ENCODE data around the gene GCGR.
"Not testable (repeated sequence)": the region's sequence is repeated elsewhere in the genome, so short reads cannot be mapped to it uniquely, and the experiment has no call there.

GCGR gene

DNA sequence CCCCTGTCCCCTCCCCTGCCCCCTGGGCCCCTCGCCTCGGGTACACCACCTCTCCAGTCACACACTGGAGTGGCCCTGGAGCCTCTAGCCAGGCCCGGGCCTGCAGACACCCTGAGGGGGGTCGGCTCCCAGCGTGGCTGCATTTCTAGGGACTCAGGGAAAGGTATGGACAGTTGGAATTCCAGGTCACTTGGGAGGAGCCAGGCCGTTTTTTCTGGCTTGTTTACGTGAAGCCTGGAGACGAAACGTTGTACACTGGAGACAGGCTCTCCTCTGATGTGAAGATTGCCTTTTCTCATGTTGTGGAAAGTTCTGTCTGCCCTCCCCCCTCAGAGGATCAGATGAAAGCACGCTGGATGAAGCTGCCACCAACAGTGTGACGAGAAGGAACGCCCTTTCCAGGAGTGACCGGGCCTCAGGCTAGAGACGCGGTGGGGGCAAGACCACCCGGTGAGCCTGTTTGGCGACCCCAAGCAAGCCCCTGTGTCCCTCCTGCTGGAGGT, 34.9 kb downstream of the GCGR start:
- DNase-seq, result no peak
- peak overlapping the region; percentile 41 for H3K27ac ChIP-seq

DNA sequence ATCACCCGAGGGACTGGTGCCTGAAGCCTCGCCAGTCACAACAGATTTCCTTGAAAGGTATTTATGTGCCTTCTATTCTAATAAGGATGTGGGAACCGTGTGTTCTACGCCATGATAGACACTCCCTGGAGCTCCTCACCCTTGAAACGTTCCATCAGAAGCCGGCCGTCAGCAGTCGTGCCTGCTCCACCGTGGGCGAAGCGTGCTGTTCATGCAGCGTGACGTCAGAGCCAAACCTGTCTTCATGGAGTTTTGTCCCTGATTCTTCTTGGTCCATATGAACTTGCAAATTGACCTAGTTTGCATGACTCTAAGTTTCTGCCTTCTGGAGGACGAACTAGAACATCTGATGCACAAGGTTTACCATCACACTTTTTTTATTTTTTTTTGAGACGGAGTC, 35.4 kb downstream of the GCGR start:
- H3K36me3 ChIP-seq, result peaks cover 26% of the 10 kb centered on the region
- no peaks in the 10 kb centered on the region for H3K27me3 ChIP-seq (ENCODE audit: insufficient read depth, low read depth, severe bottlenecking)
- peak overlapping the region; percentile 41 for H3K27ac ChIP-seq
- no peaks in the 10 kb centered on the region for H3K9me3 ChIP-seq (ENCODE audit: severe bottlenecking)
- no peak overlapping the region for H3K4me3 ChIP-seq (ENCODE audit: low read depth, low read length)
- DNase-seq, result no peak
- TF ChIP-seq, protein P1, sequence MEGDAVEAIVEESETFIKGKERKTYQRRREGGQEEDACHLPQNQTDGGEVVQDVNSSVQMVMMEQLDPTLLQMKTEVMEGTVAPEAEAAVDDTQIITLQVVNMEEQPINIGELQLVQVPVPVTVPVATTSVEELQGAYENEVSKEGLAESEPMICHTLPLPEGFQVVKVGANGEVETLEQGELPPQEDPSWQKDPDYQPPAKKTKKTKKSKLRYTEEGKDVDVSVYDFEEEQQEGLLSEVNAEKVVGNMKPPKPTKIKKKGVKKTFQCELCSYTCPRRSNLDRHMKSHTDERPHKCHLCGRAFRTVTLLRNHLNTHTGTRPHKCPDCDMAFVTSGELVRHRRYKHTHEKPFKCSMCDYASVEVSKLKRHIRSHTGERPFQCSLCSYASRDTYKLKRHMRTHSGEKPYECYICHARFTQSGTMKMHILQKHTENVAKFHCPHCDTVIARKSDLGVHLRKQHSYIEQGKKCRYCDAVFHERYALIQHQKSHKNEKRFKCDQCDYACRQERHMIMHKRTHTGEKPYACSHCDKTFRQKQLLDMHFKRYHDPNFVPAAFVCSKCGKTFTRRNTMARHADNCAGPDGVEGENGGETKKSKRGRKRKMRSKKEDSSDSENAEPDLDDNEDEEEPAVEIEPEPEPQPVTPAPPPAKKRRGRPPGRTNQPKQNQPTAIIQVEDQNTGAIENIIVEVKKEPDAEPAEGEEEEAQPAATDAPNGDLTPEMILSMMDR (IDR thresholded peaks at IDR 0.05; ENCODE audit: low read depth, low read length), result no peak

More for the DNA sequence above, 34.9 kb downstream of the GCGR start:
- TF ChIP-seq, protein P1 (IDR thresholded peaks at IDR 0.05; ENCODE audit: low read depth, low read length), result no peak
- Histone ChIP-seq H3K27me3 (ENCODE audit: insufficient read depth, low read depth, severe bottlenecking) (no peaks in the 10 kb centered on the region), H3K36me3 (peaks cover 25% of the 10 kb centered on the region), H3K9me3 (ENCODE audit: severe bottlenecking) (no peaks in the 10 kb centered on the region), H3K4me3 (ENCODE audit: low read depth, low read length) (no peak overlapping the region)

DNA sequence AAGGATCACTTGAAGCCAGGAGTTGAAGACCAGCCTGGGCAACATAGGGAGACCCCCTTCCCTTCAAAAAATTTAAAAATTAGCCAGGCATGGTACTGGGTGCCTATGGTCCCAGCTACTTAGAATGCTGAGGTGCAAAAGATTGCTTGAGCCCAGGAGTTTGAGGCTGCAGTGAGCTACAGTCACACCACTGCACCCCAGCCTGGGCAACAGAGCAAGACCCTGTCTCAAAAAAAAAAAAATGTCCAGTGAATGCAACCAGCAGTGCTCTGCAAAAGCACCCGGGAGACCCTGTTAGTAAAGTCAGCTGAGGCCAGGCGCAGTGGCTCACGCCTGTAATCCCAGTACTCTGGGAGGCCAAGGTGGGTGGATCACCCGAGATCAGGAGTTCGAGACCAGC, 36.1 kb downstream of the GCGR start:
- DNase-seq; H3K27me3 ChIP-seq (ENCODE audit: insufficient read depth, low read depth, severe bottlenecking); H3K4me3 ChIP-seq (ENCODE audit: low read depth, low read length); H3K27ac ChIP-seq; H3K9me3 ChIP-seq (ENCODE audit: severe bottlenecking): not testable (repeated sequence)
- H3K36me3 ChIP-seq, result peaks cover 29% of the 10 kb centered on the region

DNA sequence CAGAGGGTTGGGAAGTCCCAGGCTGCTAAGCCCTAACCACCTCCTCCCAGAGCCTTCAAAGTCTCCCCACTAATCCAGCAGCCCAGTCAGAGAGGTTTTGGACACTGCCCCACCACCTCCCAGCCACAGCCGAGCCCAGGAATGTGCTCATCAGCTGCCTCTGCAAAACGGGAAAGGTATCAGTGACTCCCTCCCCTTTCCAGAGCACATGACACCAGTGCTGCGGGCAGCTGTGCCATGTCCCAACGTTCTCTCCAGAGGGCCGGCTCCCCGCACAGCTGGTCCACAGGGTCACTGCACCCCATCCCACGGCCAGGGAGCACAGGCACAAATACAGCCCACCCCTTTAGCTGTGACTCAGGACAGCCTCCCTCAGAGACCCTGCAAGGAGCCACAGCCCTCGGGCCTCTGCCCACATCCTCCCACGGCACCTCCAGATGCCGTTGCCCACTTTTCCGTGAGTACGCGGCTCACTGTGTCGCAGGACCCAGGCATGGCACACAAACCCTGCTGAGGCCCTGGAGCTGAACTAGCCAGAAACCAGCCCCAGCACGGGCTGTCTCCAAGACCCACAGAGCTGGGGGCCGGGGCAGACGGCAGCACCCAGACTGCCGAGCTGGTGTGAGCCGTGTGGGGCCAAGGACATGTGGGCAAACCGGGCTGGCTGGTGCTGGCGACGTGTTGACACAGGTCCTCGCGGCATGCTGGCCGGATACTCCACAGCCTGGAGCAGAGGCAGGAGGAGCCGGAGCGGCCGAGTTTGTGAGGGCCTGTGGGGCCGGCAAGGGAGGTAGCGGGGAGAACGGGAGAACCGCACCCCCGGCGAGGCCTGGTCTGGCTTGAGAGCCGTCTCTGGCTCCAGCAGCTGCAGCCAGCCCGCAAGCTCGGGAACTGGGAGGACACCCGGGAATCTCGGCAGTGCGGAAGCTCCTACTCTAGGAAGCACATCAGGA, 37.2 kb downstream of the GCGR start:
- TF ChIP-seq, protein P1 (IDR thresholded peaks at IDR 0.05; ENCODE audit: low read depth, low read length), result no peak
- Histone ChIP-seq H3K27me3 (ENCODE audit: insufficient read depth, low read depth, severe bottlenecking) (no peaks in the 10 kb centered on the region), H3K9me3 (ENCODE audit: severe bottlenecking) (no peaks in the 10 kb centered on the region), H3K27ac (peak overlapping the region; percentile 71), H3K4me3 (ENCODE audit: low read depth, low read length) (no peak overlapping the region), H3K36me3 (peaks cover 40% of the 10 kb centered on the region)
- DNase-seq, result peak; percentile 49

DNA sequence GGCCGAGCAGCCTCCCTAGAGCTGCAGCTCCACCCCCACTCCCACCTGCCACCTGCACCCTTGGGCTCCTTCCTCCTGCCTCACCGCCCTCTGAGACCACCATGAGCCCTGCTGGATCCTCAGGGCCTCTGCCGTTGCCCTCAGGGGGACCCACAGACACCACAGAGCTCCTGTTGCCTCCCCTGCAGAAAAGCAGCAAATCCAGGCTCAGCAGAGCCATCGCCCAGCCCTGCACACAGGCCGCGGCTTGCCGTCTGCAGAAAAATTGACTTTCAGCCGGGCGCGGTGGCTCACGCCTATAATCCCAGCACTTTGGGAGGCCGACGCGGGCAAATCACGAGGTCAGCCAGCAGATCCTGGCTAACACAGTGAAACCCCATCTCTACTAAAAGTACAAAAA, 37.9 kb downstream of the GCGR start:
- TF ChIP-seq, protein P1 (IDR thresholded peaks at IDR 0.05; ENCODE audit: low read depth, low read length), result no peak
- H3K36me3 ChIP-seq, result peaks cover 47% of the 10 kb centered on the region

DNA sequence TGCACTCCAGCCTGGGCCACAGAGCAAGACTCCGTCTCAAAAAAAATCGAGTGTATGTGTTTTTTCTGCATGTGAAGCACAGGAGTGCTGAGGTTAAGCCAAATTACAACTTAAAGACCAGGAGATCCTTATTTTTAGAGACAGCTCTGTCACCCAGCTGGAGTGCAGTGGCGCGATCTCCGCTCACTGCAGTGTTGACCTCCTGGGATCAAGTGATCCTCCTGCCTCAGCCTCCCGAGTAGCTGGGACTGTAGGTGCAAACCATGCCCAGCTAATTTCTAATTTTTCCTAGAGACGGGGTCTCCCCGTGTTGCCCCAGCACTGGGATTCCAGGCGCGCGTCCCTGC, 38.4 kb downstream of the GCGR start:
- Histone ChIP-seq H3K27ac (peak overlapping the region; percentile 71), H3K27me3 (ENCODE audit: insufficient read depth, low read depth, severe bottlenecking) (no peaks in the 10 kb centered on the region), H3K4me3 (ENCODE audit: low read depth, low read length) (no peak overlapping the region), H3K9me3 (ENCODE audit: severe bottlenecking) (no peaks in the 10 kb centered on the region), H3K36me3 (peaks cover 52% of the 10 kb centered on the region)
- no peak for DNase-seq
- TF ChIP-seq, protein P1 (IDR thresholded peaks at IDR 0.05; ENCODE audit: low read depth, low read length), result no peak

More for the DNA sequence above, 37.9 kb downstream of the GCGR start:
- Histone ChIP-seq H3K4me3 (ENCODE audit: low read depth, low read length) (no peak overlapping the region), H3K27ac (peak overlapping the region; percentile 71), H3K27me3 (ENCODE audit: insufficient read depth, low read depth, severe bottlenecking) (no peaks in the 10 kb centered on the region), H3K9me3 (ENCODE audit: severe bottlenecking) (no peaks in the 10 kb centered on the region)
- DNase-seq, result peak; percentile 60
